NCI-H1436 (cell line): ENCODE measurements around the gene MBOAT1.

ENCODE experiments used
- DNase-seq: peaks from one replicate; lab custom pipeline; 2025; lab: John Stamatoyannopoulos, UW

The MBOAT1 gene

DNA sequence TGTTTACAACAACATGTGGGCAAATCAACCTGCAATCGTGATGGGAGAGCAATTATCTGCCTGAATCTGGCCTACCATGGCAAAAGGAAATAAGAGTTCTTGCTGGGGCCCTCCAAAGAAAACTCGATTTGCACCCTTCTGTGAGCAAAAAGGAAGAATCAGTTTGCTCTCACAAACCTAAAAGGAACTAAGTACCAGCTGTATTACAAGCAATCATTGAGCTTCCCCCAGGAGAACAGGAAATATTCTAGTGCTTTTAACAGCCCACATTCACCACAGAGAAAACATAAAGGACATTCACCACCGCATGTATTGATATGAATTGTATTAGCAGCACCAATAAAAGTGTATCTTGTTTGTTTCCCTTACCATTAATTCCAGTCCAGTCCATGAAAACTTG lies 75.0 kb downstream of the MBOAT1 start:
- no peak for DNase-seq

DNA sequence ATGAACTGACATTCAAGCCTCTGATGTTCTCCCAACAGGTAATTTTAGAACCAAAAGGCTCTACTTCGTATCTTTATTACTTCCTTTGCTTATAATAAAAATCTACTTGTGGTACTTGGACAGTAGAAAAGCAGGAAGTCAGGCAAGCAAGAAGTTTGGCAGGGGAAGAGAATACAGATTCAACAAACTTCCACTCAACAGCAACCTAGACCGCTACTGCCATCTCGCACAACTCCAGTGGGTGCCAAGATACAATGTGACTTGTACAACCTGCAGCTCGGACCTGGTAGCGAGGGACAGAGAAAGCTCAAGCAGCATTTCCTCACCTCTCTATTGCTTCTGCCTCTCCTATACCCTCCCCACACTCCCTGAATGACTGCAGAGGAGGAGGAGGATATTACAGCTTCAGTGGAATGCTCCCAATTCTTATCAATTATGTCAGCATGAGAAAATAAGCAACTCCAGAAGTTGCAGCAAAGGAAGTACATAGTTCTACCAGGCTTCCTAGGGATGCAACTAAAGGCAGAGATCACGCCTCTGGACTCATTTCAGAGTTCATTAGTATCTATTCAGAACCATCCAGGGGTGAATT lies 76.5 kb downstream of the MBOAT1 start:
- DNase-seq: no peak

GRCh38 chr6:20134613-20135012 lies 77.7 kb downstream of the MBOAT1 start:
- DNase-seq: no peak

- no peak for DNase-seq
Observed at GRCh38 chr6:20129290-20130088, 82.8 kb downstream of the MBOAT1 start.

DNA sequence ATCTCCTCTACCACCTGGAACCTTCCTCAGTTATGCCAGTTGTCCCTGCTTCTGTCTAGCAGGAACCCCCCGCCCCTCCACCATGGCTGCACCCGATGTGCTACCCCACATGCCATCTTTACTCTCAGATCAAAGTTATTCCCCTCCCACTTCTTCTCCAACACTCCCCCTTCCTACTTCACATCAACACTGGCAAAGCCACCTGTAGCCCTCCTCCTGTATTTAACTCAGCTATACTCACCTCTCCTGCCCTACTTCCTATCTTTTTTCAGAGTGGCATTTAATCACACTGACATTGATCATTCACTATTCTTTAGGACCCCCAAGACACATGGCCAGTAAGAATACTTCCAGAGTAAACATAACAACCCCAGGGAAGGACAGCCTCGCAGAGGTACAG lies 84.3 kb downstream of the MBOAT1 start:
- no peak for DNase-seq

DNA sequence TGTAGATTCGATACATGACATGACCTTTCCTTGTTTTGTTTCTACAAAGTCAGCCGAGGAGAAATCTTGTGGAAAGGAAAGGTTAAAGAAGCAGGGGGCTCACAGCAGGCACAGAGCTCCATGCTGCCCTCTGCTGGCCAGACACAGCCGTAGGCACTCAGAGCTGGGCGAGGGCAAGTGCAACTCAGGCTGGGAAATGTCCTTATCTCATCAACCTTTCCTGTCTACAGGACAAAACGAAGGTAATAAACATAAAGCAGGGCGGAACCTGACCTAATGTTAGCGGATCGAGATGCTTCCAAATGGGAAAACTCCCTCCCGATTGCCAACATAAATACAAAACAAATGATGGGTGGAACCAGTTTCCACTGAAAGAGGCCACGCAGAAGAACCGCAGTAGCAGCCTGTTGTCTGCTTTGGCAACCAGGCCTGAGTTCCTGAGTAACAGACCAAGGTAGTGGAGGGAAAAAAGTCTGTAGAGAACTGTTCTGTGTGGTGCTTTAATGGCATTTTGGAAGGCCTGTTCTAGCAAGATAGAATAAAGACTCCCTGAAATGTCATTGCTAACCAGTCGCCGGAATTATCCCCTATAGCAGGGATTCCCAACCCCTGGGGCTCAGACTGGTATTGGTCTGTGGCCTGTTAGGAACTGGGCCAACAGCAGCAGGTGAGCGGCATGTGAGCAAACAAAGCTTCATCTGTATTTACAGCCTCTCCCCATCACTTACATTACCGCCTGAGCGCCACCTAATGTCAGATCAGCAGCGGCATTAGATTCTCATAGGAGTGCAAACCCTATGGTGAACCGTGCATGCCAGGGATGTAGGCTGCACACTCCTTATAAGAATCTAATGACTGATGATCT lies 85.2 kb downstream of the MBOAT1 start:
- DNase-seq: peak; percentile 80

GRCh38 chr6:20126102-20126752 lies 86.0 kb downstream of the MBOAT1 start:
- DNase-seq: no peak

DNA sequence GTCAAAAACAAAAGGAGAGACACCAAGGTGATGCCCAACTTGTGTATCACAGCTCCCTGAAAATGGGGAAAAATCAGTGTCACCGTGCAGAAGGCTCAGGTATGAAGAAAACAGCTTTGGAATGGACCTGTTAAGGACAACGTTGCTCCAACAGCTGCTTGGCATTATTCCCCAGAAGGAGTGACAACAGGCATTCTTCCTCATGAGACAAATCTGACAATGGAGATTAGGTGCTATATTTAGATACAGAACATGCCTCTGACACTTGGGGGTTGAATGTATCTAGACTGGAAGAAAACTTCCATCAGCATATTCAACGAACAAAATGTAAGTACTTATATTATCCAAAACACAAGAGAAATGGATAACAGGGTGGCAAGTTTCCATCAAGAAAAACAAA lies 87.7 kb downstream of the MBOAT1 start:
- no peak for DNase-seq

GRCh38 chr6:20119485-20119884 lies 92.8 kb downstream of the MBOAT1 start:
- DNase-seq: no peak

- no peak for DNase-seq
Observed at GRCh38 chr6:20118892-20119291, 93.4 kb downstream of the MBOAT1 start.

GRCh38 chr6:20117474-20117873 lies 94.8 kb downstream of the MBOAT1 start:
- DNase-seq: no peak

GRCh38 chr6:20116792-20117191 lies 95.5 kb downstream of the MBOAT1 start:
- DNase-seq: no peak

DNA sequence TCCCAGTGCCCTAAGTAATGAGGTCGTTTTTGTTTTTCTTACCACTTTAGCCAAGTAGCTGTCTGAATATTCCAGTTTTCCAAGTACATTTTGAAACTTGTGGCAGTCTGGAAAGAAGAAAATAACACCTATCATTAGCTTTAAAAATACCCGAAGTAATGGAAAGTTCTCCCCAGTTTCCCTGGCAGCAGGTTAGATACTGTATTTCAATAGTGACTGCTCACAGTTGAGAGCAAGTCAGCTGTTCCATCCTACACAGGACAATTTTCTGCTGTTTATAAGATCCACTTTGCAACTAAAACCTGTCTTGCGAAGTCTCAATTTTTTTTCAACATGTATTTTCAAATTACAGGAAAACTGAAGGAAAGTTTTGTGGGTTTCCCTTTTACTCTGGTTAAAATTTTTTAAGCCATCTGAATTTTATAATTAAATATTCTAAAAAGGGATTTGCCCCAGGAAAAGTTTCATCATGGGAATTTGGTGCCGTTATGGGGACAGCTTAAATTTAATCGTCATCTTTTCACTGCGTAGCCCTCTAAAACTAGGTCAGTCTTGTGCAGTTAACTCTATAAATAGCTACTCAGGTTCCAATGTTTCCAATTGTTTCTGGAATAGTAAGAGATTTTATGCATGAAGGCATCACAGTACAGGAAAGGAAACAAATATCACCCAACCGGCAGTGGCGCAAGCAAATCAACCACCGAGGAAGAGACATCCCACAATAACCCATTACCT lies 96.9 kb downstream of the MBOAT1 start:
- DNase-seq: no peak

DNA sequence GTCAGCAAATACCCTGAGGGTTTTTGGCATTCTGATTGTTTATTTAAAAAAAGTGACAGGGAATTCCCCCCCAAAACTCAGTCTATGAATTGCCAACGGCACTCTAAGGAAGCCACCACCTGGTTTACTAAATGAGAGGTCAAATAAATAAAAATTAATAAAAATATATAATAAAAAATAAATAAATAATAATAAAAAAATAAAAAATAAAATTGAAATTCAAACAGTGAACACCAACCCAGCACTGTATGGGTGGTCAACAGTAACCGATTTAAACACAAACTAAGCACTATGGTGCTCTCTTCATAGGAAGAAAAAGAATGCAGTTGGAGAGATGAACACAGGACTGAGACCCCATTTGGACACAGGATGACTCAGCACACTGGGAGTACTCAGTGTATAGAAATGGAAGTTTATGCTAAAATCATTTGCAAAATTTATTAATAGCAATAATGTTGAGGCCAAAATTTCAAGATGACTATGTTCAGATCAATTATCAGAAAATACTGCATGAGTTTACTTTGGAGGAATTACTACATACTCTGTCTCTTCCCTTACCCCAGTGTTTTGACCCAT lies 98.5 kb downstream of the MBOAT1 start:
- DNase-seq: no peak

GRCh38 chr6:20112841-20113240 lies 99.4 kb downstream of the MBOAT1 start:
- DNase-seq: no peak

DNA sequence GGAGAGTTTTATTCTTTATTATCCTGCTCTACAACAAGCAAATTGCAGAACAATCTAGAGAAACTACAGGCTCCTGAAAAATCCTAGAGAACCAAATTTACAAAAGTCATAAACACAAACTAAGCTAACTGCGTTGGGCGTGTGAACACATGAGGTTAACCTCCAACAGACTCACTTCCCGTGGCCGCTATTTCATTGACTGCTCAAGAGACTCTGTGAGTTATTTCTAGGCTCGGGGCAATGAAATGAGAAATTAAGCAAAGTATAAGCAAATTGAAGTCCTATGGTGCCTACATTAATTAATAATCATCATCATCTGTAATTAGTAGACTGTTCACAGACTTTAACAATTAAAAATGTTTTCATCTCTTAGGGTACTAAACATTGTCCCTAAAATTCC lies 100.0 kb downstream of the MBOAT1 start:
- DNase-seq: no peak

- no peak for DNase-seq
Observed at GRCh38 chr6:20110478-20110877, 101.8 kb downstream of the MBOAT1 start.

DNA sequence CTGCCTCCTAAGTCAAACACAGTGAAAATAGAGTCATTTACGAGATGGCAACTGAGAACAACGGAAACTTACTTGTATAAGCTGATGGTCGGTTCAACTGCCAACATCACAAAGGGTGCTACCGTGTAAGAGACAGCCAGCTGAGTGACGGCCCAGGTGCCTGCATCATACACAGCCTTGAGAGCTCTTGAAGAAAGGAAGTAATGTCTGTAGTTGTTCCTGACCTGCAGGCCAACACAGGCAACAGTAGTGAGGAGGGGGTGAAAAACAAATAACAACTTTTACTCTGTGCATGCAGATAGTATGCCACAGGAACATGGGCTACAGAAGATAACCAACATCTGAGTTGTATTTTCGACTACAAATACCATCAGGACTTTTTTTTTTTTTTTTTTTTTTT lies 102.7 kb downstream of the MBOAT1 start:
- no peak for DNase-seq

- no peak for DNase-seq
Observed at GRCh38 chr6:20105838-20106237, 106.4 kb downstream of the MBOAT1 start.

DNA sequence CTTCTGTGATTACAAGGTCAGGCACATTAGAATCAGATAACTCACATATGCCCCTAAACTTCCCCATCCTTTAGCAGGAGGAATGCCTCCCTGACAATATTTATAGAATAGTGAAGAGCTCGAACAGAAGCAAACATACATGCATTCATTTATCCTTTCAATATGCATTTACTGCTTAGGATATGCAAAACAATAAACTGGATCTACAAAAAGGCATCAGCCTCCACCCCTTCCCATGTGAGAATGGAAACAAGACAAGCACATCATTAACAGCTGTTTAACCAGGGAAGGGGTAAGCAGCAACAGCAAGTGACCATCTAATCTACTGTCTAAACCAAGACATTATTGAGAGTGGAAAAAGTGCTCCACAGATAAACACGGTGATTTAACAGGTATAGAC lies 107.6 kb downstream of the MBOAT1 start:
- DNase-seq: no peak

DNA sequence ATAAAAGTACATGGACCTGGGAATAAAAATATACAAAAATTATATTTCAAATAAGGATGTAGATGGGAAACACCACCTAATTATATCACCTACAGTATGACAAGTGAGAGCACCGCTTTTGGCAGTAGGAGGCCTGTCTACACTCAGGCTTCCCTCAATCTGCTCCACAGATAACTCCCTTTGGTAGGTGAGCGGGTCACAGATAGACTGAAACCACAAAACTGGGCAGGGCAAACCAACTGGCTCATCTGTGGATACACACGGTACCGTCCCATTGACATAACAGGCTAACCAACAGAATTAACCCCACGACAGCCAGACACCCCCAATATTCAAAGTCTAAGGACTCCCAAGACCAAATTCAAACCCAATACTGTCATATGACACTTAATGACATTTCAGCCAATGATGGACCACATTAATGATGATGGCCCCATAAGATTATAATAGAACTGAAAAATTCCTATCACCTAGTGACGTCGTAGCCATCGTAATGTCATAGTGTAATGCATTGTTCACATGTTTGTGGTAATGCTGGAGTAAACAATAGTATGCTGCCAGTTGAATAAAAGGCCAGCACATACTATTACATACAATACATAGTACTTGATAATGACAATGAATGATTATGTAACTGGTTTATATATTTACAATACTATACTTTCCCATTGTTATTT lies 109.7 kb downstream of the MBOAT1 start:
- DNase-seq: no peak
